Measurements from ENCODE around the gene DCBLD2.

DCBLD2 gene

GRCh38 chr3:98800401-98800800 lies 101.1 kb downstream of the DCBLD2 start:
- in situ Hi-C loops (cut with HindIII; ENCODE audit: low sequenced_read_pairs), result no loop called here

DNA sequence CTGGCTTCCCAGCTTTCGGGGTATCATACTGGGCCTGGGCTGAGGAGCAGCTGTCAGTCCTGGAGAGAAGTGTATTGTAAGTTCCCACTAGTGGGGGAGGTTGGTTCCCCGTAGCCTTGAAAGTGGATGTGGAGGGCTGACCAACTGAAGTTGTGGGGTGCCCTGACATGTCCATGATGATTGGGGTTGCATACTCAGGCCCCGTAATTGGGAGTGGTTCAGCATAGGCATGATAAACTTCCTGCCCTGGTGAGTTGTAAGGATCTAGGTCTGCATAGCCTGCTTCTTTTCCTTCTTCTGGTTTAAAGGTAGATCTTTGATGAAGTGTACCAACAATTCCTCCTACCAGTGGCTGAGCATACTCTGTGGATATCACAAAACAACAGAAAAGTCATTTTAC lies 102.0 kb downstream of the DCBLD2 start:
- in situ Hi-C loops (cut with HindIII; ENCODE audit: low sequenced_read_pairs), result loop anchor here (5.0 kb wide), 1 partner anchor 92 kb away; no protein-coding TSS in a partner anchor

DNA sequence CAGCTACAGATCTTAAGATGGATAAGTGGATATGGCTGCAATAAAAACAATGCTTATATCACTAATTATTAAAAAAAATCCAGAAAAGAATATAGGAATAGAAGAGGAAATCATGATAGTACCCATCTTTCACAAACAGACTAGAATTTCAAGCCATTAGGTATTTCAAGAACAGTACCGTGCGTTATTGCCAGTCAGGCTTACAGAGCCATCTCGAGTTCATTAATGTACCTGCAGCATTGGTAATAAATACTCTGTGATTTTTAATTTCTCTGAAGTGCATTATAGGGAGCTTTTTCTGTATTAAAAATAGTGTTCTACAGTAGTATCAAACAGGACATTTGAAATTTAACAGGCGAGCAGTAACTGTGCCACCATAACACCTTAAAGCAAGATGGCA lies 102.7 kb downstream of the DCBLD2 start:
- in situ Hi-C loops (cut with HindIII; ENCODE audit: low sequenced_read_pairs), result loop anchor here (5.0 kb wide), 1 partner anchor 92 kb away; no protein-coding TSS in a partner anchor

DNA sequence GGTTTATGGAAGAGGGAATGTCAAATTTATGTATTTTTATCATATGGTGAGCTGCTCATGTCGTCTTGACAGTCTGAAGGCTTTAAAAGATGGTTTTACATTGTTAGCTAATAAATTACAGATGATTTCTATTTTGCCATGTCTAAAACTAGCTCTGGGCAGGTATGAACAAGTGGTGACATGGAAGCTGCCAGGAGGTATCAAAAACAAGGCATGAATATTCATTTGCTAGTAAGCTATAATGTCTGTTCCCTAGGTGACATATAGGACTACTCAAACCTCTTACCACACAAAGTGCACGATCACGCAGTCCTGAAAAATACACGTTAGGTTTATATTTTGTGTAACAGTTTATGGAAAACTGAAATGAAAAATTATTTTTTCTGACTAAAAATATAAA lies 103.6 kb downstream of the DCBLD2 start:
- in situ Hi-C loops (cut with HindIII; ENCODE audit: low sequenced_read_pairs), result loop anchor here (5.0 kb wide), 1 partner anchor 91 kb away; no protein-coding TSS in a partner anchor

GRCh38 chr3:98796334-98796733 lies 105.2 kb downstream of the DCBLD2 start:
- in situ Hi-C loops (cut with HindIII; ENCODE audit: low sequenced_read_pairs), result loop anchor here (5.0 kb wide), 1 partner anchor 89 kb away; no protein-coding TSS in a partner anchor

GRCh38 chr3:98793971-98794370 lies 107.5 kb downstream of the DCBLD2 start:
- in situ Hi-C loops (cut with HindIII; ENCODE audit: low sequenced_read_pairs), result no loop called here

GRCh38 chr3:98791341-98792325 lies 109.9 kb downstream of the DCBLD2 start:
- in situ Hi-C loops (cut with HindIII; ENCODE audit: low sequenced_read_pairs), result no loop called here

GRCh38 chr3:98788651-98789050 lies 112.8 kb downstream of the DCBLD2 start:
- in situ Hi-C loops (cut with HindIII; ENCODE audit: low sequenced_read_pairs), result no loop called here

- in situ Hi-C loops (cut with HindIII; ENCODE audit: low sequenced_read_pairs), result no loop called here
These were observed 114.3 kb downstream of the DCBLD2 start for GRCh38 chr3:98787181-98787580.

DNA sequence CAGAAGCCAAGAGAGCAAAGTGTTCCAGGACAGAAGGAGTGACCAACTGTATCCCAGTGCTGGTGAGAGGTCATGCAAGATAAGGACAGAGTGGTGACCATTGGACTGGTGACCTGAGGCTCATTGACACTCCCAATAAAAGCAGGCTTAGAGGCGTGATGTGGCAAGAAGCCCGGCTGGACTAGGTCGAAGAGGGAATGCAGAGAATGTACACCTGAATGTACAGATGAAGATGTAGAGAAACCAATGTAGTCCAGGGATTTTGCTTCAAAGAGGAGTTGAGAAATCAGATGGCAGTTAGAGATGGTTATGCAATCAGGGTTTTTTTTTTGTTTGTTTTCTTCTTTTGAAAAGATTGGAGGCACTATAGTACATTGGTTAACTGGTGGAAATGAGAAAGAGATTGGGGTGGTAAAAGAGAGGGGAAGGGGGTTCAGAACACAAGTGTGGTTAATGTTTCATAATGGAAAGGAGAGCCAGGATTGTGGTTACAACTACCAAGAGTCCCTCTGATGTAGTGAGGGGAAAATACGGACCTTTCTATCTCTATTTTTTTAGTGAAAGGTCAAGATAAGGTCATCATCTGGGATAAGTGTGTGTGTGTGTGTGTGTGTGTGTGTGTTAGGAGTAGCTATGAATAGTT lies 115.0 kb downstream of the DCBLD2 start:
- in situ Hi-C loops (cut with HindIII; ENCODE audit: low sequenced_read_pairs), result no loop called here

DNA sequence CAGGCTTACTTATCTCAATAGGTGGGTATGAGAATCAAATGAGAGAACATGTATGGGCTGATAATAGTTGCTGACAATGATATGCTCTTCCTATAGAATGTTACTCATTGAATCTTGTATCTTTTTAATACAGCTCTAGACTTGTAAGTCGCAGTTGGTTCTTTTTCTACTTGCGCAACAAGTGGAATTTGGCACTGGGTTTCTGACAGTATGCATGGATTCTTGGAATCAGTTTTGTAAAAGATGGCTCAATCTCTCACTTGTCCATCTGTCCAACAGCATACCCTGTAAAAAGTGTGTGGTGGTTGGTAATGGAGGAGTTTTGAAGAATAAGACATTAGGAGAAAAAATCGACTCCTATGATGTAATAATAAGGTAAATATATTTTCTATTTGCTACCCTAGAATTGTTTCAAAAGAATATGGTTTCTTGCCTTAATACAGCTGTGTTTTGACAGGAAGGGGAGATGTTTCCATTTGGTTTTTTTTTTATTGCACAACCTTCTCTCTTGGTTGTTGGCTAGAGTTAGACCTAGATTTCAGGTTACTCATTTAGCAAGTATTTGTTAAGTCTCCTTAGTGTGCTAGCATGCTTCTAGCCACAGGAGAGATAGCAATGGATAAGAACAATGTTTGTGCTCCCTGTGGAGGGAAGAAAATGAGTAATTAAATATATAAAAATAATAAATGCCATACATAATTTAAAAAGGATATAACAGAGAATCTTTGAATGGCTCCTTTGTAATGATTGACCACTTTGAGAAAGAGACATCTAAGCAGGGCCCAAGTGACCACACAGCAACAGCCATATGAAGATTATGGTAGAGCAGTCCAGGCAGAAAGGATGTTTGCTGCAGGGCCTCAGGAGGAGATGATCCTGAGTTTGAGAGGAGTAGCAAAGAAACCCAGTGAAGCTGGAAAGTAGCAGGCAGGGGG lies 116.6 kb downstream of the DCBLD2 start:
- in situ Hi-C loops (cut with HindIII; ENCODE audit: low sequenced_read_pairs), result no loop called here

GRCh38 chr3:98784042-98784441 lies 117.5 kb downstream of the DCBLD2 start:
- in situ Hi-C loops (cut with HindIII; ENCODE audit: low sequenced_read_pairs), result no loop called here

- in situ Hi-C loops (cut with HindIII; ENCODE audit: low sequenced_read_pairs), result no loop called here
These were observed 118.5 kb downstream of the DCBLD2 start for GRCh38 chr3:98782824-98783500.

DNA sequence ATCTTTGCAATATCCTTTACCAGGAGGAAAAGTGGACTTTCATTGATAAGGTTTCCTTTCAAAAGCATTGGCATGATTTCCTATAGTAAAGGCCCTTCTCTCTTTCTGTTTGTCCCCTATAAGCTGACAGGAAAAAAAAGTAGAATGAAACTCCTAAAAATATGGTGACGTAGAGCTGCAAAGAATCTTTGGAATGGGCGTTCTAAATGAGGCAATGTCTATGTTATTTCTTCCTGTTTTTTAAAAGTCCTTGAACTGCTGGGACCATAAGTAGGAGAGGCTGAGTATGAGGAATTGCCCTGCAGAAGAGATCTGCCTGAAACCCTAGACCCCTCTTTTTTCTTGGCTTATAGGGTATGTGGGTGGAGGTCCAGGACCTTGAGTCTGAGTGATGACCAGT lies 121.2 kb downstream of the DCBLD2 start:
- in situ Hi-C loops (cut with HindIII; ENCODE audit: low sequenced_read_pairs), result no loop called here

DNA sequence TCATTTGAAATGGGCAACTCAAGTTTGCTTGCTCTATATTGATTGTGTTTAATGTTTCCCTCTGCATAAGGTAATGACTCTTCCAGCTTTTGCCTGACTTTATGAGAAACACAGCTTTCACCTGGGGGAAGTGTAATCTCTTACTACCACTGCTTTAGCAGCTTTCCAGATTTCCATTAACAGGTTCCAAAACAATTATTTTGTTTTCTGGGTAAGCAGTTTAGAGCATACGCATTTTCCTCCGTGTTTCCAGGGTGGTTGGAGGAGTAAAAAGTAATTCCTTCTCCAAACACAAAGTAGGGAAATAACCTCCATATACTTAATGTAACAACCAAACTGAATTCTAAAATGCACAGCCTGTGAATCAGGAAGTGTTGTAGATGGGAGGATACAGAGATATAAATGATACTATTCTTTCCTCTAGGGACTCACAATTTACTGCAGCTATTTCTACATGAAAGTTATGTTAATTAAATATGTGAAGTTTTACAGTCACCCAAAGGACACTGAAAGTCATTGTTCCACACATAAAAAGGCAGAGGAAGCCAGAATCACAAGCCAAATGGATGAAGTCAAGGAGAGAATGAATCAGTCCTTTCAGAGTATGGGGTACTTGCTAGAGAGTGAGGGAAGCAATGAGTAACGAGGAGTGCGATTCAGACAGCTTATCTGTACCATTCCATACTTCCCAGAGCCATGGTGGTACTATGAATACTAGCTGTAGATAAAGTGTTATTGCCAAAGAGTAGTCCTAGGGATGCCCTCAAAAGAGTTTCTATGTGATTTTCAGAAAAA lies 121.8 kb downstream of the DCBLD2 start:
- in situ Hi-C loops (cut with HindIII; ENCODE audit: low sequenced_read_pairs), result no loop called here

DNA sequence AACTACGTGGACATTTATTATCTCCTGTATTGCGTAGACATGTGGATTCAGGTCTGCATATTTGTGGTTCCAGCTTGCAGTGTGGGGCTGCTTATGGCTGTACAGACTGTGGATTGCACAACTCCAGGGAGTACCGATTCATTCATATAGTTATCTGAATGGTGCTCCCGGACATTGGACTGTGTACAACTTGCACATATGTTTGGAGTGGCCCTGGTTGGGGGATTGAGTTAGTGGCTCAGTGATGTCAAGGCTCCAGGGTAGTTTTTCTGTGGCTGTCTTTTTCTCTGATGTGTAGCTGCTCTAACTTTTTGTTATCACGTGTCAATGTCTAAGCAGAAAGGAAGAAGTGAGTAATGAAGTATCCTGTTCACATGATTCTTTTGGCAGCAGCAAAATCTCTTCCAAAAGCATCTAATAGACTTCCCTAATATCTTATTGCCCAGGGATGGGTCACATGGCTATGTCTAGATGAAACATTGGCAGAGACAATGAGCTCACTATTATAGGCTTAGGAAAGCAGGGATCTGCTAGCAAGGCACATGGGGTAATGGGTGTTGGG lies 122.6 kb downstream of the DCBLD2 start:
- in situ Hi-C loops (cut with HindIII; ENCODE audit: low sequenced_read_pairs), result no loop called here

DNA sequence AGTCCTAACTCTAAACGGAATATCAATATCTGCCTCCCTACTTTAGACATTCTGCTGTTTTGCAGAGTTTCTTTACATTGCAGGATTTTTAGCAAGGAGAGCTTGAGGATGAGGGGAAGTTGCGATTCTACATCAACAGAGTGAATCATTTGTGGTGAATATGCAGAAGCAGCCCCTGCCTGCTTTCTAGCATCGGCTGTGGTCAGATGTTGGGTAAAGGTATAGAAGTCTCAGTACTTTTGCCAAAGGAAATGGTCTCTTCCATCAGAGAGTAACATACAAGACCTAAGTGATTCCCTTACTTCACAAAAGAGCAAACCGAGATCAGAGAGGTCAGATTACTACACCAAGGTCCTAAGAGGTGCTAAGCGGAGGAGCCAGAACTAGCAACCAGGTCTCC lies 123.1 kb downstream of the DCBLD2 start:
- in situ Hi-C loops (cut with HindIII; ENCODE audit: low sequenced_read_pairs), result no loop called here

DNA sequence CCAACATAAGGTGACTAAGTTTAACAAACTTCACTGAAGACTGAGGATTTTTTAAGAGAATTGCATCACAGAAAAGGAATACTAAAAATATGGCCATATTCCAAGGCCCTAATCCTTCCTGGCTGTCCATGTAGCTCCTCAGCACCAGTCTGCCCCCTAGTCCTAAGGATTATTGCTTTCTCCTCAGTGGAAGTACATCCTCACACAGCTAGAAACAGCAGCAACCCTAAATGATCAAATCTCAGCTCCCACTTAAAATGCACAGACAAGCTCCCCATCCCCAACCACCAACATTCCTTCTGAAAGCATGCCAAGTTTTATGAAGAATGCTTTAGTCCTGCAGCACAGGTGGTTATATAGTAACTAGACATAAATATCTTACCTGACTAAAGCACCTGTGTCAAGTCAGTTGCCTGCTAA lies 123.7 kb downstream of the DCBLD2 start:
- in situ Hi-C loops (cut with HindIII; ENCODE audit: low sequenced_read_pairs), result no loop called here

GRCh38 chr3:98777286-98777685 lies 124.2 kb downstream of the DCBLD2 start:
- in situ Hi-C loops (cut with HindIII; ENCODE audit: low sequenced_read_pairs), result no loop called here
